Suppressor macrophage treated with lipopolysaccharide for 4 hours (primary cell): ENCODE data around the gene CDH4.
"Not testable (repeated sequence)": the region's sequence is repeated elsewhere in the genome, so short reads cannot be mapped to it uniquely, and the experiment has no call there.

Experiments
- DNase-seq: peaks from one replicate; pipeline ENCODE4 v3.0.0-alpha.2; 2020

CDH4 gene

DNA sequence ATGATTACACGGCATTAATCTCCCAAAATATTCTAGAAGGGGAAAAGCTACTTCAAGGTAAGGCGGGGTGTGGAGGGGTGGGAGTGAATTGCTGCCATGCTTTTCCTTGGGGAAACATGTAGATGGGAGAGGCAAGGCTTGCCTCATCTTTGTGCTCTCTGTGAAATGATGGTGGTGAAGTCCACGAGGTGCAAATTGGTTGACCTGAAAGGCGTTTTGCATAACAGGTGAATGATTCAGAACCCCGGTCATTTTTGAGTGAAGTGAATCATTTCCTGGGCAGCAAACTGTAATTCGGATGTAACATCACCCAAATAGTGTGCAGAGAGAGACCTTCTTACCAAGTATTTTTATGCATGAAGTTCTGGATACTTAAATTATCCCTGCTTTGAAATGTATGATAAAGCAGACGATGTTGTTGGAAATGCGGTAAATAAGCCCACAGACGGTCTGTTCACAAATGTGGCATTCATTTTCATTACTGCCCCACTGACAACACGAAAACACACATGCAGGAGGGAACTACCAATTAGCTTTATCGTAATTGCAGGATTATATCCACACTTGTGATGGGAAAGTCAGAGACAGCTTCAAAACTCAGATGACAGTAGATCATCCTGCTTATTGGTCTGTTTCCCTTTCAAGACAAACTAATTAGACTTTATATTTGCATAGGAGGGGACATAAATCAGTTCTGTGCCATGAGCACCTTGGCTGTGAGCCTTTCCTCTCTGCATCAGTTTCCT lies 3.0 kb downstream of the CDH4 start:
- no peak for DNase-seq

- DNase-seq, result no peak
Measured at GRCh38 chr20:61256365-61256764, 4.3 kb downstream of the CDH4 start.

DNA sequence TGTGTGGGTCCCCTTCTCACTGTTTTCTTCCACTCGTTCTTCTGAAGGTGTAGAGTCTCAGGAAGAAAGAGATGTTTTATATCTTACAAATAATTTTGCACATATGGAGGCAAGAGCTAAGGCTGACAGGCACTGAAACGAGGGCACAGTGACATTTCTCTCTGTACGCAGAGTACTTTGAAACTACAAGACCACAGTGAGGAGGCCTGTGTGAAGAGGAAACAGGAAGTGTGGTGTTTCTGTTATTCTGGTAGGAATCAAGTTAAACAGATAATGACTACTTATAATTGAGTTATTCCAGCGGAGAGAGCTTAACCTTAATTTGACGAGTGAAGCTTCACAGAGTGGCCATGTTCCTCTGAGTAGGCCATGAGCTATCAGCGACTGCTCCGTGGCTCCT lies 4.8 kb downstream of the CDH4 start:
- no peak for DNase-seq

GRCh38 chr20:61257611-61258010 lies 5.5 kb downstream of the CDH4 start:
- DNase-seq, result no peak

GRCh38 chr20:61259741-61260140 lies 7.7 kb downstream of the CDH4 start:
- DNase-seq, result no peak

GRCh38 chr20:61260905-61261304 lies 8.8 kb downstream of the CDH4 start:
- DNase-seq, result no peak

GRCh38 chr20:61262036-61262435 lies 10.0 kb downstream of the CDH4 start:
- no peak for DNase-seq

DNA sequence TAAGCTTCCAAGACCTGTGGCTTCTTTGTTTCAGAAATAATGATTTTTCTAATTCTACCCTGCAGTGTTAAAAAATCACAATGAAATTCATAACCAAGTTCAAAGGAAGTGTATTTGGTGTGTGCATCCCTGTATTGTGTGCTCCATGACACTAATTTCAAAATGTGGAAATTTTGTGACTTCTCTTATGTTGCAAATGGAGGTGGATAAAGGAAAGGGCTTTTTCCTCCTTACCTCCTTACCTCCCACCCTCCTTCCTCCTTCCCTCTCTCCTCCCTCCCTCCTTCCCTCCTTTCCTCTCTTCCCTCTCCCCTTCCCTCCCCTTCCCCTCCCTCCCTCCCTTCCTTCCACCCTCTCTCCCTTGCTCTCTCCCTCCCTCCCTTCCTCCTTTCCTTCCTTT lies 10.5 kb downstream of the CDH4 start:
- no peak for DNase-seq

DNA sequence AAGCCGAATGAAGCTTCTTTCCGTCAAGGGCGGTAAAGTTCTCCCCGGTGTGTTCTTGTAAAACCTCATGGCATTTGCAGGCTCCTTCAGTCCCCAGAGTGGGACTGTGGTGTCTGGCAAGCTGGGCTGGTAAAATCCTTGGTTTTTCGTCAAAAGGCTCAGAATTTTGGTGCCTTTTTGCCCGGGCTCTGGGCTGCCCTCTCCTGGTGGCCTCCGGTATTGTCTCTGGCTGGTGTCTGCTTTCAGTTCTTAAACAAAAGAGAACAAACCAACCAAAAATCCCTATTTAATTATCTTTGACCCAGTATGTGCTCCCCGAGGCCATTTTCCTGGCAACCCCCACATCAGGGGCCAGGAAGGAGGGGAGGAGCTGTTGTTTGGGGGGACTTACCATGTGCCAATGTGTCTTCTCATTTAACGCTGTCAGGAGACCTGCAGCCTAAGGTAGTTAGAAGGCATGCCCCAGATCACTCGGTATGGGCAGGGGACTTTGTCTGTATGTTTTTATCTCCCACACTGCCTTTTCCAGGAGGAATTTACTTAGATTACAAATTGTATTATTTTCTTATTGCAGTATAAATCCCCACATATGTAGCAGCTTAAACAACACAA lies 11.1 kb downstream of the CDH4 start:
- peak; percentile 26 for DNase-seq

DNA sequence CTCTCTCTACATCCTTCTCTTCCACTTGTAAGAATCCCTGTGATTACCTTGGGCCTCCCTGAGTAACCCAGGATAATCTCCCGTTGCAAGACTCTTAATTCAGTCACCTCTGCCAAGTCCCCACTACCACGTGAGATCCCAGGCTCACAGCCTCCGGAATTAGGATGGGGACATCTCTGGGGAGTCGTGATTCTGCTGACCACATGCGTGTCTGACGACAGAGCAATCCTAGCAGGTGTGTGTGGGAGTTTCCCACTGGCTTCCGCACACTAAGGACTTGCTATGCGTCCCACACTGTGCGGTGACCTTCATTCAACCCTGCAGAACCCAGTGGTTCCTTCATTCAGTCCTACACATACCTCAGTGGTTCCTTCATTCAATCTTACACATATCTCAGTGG lies 11.9 kb downstream of the CDH4 start:
- DNase-seq, result no peak

- no peak for DNase-seq
Measured at GRCh38 chr20:61267241-61267640, 15.2 kb downstream of the CDH4 start.

DNA sequence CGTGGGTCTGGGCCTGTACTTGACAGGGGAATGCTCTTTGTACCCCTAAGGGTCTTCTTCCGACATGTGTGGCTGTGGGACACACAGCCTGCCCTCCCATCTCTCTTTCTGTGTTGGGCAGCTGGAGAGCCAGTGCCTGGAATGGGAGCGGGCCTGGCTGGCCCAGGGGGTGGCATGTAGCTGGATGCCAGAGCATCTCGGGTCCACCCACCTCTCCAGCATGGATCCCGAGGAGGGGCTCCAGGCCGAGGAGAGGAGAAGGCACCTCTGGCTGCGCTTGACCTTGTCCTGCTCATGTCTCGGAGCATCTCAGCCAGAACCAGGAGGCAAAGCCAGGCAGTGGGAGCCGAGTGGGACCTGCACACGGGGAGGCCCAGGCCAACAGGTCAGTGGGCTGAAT lies 16.0 kb downstream of the CDH4 start:
- no peak for DNase-seq

- no peak for DNase-seq
Measured at GRCh38 chr20:61271312-61272231, 19.5 kb downstream of the CDH4 start.

- DNase-seq, result not testable (repeated sequence)
Measured at GRCh38 chr20:61273024-61273423, 21.0 kb downstream of the CDH4 start.

DNA sequence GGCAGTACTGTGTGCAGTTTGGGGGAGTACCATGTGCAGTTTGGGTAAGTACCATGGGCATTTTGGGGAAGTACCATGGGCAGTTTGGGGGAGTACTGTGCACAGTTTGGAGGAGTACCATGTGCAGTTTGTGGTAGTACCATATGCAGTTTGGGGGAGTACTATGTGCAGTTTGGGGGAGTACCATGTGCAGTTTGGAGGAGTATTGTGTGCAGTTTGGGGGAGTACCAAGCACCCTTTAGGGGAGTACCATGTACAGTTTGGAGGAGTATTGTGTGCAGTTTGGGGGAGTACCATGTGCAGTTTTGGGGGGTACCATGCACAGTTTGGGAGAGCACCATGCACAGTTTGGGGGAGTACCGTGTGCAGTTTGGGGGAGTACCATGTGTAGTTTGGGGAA lies 21.6 kb downstream of the CDH4 start:
- DNase-seq, result not testable (repeated sequence)

GRCh38 chr20:61274326-61274725 lies 22.3 kb downstream of the CDH4 start:
- no peak for DNase-seq

DNA sequence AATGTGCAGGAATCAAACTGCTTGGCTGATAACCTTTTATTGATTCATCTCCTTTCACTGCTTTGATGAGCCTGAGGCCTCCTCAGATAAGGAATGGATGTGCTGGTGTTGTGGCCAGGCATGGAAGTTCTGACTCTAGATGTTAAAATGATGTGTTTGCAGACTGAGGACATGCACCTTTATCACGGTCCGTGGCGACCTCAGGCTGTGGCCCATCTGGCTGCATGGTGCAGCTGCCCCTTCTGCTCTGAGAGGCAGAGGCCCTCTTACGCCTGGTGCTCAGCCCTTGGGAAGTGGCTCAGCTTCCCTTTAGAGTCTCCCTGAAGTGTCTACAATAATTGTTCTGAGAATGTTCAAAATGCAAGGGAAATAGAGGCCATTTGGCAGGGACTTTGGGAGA lies 26.2 kb downstream of the CDH4 start:
- DNase-seq, result no peak

GRCh38 chr20:61279621-61280150 lies 27.6 kb downstream of the CDH4 start:
- no peak for DNase-seq

DNA sequence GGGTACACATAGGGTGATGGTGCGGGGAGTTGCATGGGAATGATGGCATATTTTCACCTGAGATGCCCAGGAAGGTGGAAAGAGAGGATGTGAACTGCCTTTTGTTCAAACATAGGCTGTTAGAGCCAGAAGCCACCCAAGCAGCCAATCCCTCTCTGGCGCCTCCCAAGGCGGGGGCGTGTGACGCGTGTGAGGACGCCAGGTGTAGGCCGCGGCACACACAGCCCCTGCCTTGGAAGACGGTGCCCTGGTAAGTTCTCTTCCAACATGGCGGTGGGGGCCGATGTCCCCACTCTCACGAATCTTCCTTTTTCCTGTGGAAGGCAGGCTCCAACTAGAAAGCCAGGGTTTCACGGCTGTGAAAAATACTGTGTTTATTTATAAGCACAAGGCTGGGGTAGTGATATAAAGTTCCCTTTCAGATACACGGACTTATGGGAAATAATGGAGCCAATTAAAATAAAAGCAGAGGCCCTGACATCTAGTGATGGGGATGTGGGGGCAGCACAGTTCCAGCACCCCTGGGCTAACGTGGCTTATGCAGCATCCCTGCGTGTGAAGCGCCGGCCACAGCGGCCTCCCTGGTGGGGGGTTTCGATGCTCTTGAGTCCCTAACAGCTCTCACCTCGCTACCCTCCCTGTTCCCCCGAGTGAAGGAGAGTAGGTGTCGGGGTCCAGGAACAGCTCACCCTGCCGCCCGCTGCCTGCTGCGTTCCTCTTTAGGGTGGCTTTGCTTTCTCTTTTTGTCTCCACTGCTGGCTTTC lies 28.3 kb downstream of the CDH4 start:
- no peak for DNase-seq

DNA sequence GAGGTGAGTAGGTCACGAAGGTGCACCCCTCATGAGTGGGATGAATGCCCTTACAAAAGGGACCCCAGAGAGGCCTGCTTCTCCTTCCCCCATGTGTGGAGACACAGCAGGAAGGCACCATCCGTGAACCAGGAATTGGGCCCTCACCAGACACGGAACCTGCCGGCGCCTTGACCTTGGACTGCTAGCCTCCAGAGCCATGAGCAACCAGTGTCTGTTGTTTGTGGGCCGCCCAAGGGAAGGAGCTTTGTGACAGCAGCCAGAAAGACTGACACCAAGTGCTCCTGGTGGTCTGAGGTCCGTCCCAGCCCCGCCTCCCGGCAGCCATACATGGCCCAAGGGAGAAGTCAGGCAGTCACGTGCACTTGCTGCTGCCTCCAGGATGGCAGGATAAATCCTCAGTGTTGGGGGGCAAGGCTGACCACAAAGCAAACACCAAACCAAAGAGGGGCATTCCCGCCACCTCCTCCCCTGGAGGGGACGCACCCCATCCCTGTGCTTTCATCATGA lies 29.3 kb downstream of the CDH4 start:
- no peak for DNase-seq

GRCh38 chr20:61284752-61285151 lies 32.7 kb downstream of the CDH4 start:
- DNase-seq, result no peak

DNA sequence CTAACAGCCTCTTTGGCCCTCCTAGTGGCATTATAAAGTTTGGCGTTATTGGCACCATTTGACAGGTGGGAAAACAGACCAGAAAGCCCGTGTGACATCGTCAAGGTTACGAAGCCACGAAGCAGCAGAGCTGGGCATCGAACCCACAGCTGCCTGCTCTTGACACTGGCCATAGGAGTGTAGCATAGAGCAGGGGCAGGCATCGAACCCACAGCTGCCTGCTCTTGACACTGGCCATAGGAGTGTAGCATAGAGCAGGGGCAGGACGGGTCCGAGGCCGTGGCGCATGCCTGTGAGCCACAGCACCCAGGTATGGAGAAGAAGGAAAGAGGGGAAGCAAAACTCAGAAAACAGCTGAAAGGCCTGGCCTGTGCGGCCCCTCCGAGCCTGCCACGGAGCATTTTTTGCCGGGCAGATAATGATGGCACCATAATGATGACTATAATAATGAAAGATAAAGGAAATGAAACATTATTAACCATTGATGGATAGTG lies 33.1 kb downstream of the CDH4 start:
- no peak for DNase-seq
